Fibroblast of skin of right biceps (primary cell): ENCODE results near the gene NOX1.
"Not testable (repeated sequence)": the region's sequence is repeated elsewhere in the genome, so short reads cannot be mapped to it uniquely, and the experiment has no call there.

Experiments used
- DNase-seq: peaks from one replicate; pipeline ENCODE4 v3.0.0-alpha.2; 2013

The NOX1 gene

DNA sequence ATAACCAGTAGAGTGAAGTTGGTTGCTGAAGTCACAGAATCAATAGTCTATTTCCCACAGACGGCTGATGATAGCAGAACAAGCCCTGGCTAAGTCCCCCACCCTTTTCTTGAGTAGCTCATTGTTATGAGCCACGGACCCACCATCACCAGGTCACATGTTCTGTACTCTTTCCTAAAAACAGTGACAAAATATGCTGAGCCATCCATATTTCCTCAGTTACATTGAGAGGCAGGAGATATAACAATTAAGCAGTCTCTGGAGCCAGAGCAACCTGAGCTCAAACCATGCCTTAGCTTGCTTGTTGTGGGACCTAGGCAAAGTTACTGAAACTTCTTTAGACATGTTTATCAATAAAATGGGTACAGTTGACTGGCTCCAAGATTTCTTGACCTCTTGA lies 56.8 kb downstream of the NOX1 start:
- DNase-seq: no peak

GRCh38 chrX:100812216-100813158 lies 61.7 kb downstream of the NOX1 start:
- no peak for DNase-seq

DNA sequence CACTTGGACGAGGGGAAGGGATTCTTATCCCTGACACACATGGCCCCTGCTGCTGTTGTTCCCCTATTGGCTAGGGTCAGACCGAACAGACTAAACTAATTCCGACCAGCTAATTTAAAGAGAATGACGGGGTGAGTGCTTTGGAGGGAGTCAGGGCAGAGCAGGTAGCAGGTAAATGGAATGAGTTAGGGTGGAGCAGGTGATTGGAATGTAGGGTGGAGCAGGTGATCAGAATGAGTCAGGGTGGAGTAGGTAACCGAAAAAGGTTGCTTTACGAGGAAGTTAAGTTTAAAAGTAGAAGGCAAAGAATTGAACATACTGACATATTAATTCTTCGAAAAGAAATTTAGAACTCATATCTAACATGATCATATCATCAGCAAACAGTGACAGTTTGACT lies 65.9 kb downstream of the NOX1 start:
- not testable (repeated sequence) for DNase-seq

DNA sequence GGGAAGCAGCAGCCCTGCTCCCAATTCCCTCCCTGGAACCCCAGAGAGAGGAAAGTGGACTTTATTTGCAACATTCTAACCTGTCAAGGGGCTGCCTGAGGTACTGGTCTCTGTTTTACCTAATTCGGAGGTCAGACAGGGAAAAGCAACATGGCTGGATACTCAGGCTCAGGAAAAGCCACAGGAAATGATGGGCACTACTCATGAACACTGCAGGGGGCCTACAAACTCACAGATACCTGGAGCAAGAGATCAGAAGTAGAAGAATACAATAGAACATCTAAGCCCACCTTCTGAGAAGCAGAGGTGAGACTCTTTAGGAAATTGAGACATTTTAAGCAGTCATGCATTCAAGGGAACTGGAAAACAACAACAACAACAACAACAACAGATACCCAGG lies 69.4 kb downstream of the NOX1 start:
- DNase-seq: no peak

DNA sequence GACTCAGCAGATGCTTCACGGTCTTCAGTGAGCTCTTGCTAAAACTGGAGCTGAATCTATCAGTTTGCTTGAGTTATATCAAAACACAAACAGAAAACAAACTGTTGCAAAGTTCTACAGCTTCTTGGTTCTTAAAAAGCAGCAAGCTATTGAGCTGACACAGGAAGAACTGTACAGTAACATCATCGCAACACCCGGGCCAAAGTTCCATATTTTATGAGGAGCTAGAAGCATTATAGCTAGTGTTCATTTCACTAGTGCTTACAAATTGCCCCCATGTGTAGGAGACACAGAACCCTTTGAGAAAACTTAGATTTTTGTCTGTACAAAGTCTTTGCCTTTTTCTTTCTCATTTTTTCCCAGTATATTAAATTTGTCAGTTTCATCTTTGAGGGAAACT lies 71.3 kb downstream of the NOX1 start:
- DNase-seq: no peak

GRCh38 chrX:100798484-100799214 lies 75.5 kb downstream of the NOX1 start:
- DNase-seq: no peak

GRCh38 chrX:100797359-100797758 lies 76.8 kb downstream of the NOX1 start:
- no peak for DNase-seq

- not testable (repeated sequence) for DNase-seq
Measured at GRCh38 chrX:100796371-100796770, 77.8 kb downstream of the NOX1 start.
